GM23248 (cell line): ENCODE results near the gene LBHD2. TPM values are rescaled to one million over a fixed set of nuclear protein-coding genes. Genes with fewer than 3 reads are reported as not detected.

Source experiments
- DNase-seq: peaks from one replicate; pipeline ENCODE4 v3.0.0-alpha.2; 2015
- H2AFZ ChIP-seq: fragments of 200-600 bp; sonication (generic); 2 replicates; pipeline ENCODE4 v1.6.1; 2016; ENCODE audit warnings: antibody characterized with exemption
- H3F3A ChIP-seq: fragments of 200-600 bp; sonication (generic); 2 replicates; pipeline ENCODE4 v1.6.1; 2016; ENCODE audit warnings: mild to moderate bottlenecking, antibody characterized with exemption, mixed run types; ENCODE audit not compliant: insufficient read depth
- H3K27ac ChIP-seq: fragments of 200-600 bp; sonication (generic); 2 replicates; pipeline ENCODE4 v1.5.1; 2016; ENCODE audit warnings: mild to moderate bottlenecking
- H3K27me3 ChIP-seq: fragments of 200-600 bp; sonication (generic); replicated peaks from 2 replicates; pipeline ENCODE4 v1.6.1; 2016; ENCODE audit warnings: mild to moderate bottlenecking; ENCODE audit not compliant: insufficient read depth
- H3K36me3 ChIP-seq: fragments of 200-600 bp; sonication (generic); 2 replicates; pipeline ENCODE4 v1.6.1; 2016; ENCODE audit warnings: low read depth, mild to moderate bottlenecking
- H3K4me1 ChIP-seq: fragments of 200-600 bp; sonication (generic); 2 replicates; pipeline ENCODE4 v1.6.1; 2016; ENCODE audit warnings: mild to moderate bottlenecking; ENCODE audit not compliant: insufficient read depth
- H3K4me2 ChIP-seq: fragments of 200-600 bp; sonication (generic); one replicate; pipeline ENCODE4 v1.6.1; 2016; ENCODE audit warnings: mild to moderate bottlenecking; ENCODE audit not compliant: unreplicated experiment
- H3K4me3 ChIP-seq: fragments of 200-600 bp; sonication (generic); 2 replicates; pipeline ENCODE4 v1.5.1; 2016; ENCODE audit warnings: mild to moderate bottlenecking
- H3K79me2 ChIP-seq: fragments of 200-600 bp; sonication (generic); 2 replicates; pipeline ENCODE4 v1.6.1; 2016; ENCODE audit warnings: mild to moderate bottlenecking; ENCODE audit not compliant: insufficient read depth
- H3K9ac ChIP-seq: fragments of 200-600 bp; sonication (generic); 2 replicates; pipeline ENCODE4 v1.6.1; 2016; ENCODE audit warnings: mild to moderate bottlenecking
- H3K9me2 ChIP-seq: fragments of 200-600 bp; sonication (generic); 2 replicates; pipeline ENCODE4 v1.6.1; 2016; ENCODE audit warnings: mixed run types, mild to moderate bottlenecking, moderate library complexity; ENCODE audit not compliant: insufficient read depth
- H3K9me3 ChIP-seq: fragments of 200-600 bp; sonication (generic); one replicate; pipeline ENCODE4 v1.6.1; 2017; ENCODE audit warnings: low read depth
- H4K20me1 ChIP-seq: fragments of 200-600 bp; sonication (generic); 2 replicates; pipeline ENCODE4 v1.6.0; 2016; ENCODE audit not compliant: insufficient read depth
- EZH2 ChIP-seq: fragments of 200-600 bp; sonication (generic); IDR thresholded peaks from 2 replicates; pipeline ENCODE4 v1.6.1; 2018; ENCODE audit warnings: antibody characterized with exemption, mild to moderate bottlenecking; ENCODE audit not compliant: insufficient read depth, poor library complexity, severe bottlenecking
- EZH2phosphoT487 ChIP-seq: fragments of 200-600 bp; sonication (generic); IDR thresholded peaks from 2 replicates; pipeline ENCODE4 v1.6.1; 2018; ENCODE audit warnings: antibody characterized with exemption, moderate library complexity, mild to moderate bottlenecking, low read depth; ENCODE audit not compliant: insufficient read depth
- WGBS, 2 experiments: methylation state at CpG; one replicate each; pipeline ENCODE4 v1.1.6; 2015 to 2017; ENCODE audit warnings: low lambda C conversion rate in 2 of 2, low coverage in 1 of 2; ENCODE audit errors: missing lambda C conversion rate in 2 of 2; 5-methylcytosine and 5-hydroxymethylcytosine counted together
- in situ Hi-C: fragments of 300-500 bp; cut with MboI; formaldehyde crosslinking; loops from 2 replicates; pipeline ENCODE4 v1.15.0; 2020
- polyA plus RNA-seq: library from polyadenylated mRNA; unstranded; fragments of >200 nt; fragmentation: Nextera tagmentation; extraction: Ambion mirVana; gene quantifications from 2 replicates; pipeline ENCODE4 v1.2.1, GENCODE V29; 2016
- total RNA-seq: library from RNA; depleted of rRNA; stranded (reverse); fragments of >200 nt; shearing (Covaris generic); gene quantifications from 2 replicates; pipeline ENCODE4 v1.2.3, GENCODE V29; 2014

LBHD2 gene
- total and polyA plus RNA-seq, 2 experiments from 2014 or later = not detected

DNA sequence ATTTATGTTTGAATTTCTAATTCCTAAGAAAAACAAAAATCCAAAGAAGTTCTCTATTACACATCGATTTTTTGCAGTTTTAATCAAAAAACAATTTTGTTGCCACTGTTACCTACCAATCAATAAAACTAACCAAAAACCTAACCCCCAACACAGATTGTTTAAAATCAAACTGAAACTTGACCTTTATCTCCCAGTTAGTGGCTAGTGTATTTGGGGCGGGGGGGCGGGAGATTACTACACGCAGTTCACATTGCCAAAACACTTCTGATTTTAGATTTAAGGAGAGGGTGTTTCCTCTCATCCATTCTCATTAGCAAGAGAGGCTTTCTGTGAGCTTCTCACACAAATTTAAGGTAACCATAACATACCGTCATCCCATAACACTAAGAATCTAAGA, 33.1 kb upstream of the LBHD2 start:
- Histone ChIP-seq H3K4me3 (no peak overlapping the region), H3K9ac (no peak overlapping the region), H2AFZ (no peak overlapping the region), H3K4me1 (peaks cover 11% of the 10 kb centered on the region; the same call in 1 of the 2 replicates), H3K36me3 (no peaks in the 10 kb centered on the region; the same call in 1 of the 2 replicates), H3K27ac (no peak overlapping the region), H3K9me2 (no peaks in the 10 kb centered on the region), H3K79me2 (peaks cover 100% of the 10 kb centered on the region), H3K9me3 (no peaks in the 10 kb centered on the region), H3K27me3 (no peaks in the 10 kb centered on the region), H3K4me2 (no peak overlapping the region), H3F3A (peaks cover 18% of the 10 kb centered on the region), H4K20me1 (peaks cover 23% of the 10 kb centered on the region; the same call in 1 of the 2 replicates)
- in situ Hi-C loops = no loop called here
- WGBS, 2 experiments = 92 to 100% methylated on average over 5 of the region's 5 CpGs
- no peak for DNase-seq
- TF ChIP-seq EZH2phosphoT487 (no peak), EZH2 (no peak)

DNA sequence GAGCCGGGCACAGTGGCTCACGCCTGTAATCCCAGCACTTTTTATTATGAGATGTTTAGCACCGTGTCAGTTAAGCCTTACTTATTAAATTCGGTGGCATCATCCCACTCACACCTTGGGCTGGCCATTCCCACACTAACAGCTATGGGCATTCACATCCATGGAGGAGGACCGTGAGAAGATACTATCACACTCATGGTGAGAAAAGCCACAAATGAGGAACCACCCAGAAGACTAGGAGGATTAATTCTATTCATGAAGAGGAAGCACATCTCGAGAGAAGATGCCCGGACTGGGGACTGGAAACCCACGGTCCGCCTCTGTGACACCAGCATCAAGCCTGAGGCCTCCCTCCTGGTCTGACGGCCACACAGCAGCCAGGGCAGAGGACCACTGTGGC, 31.6 kb upstream of the LBHD2 start:
- H3F3A ChIP-seq = peaks cover 22% of the 10 kb centered on the region
- DNase-seq = no peak
- H3K9me2 ChIP-seq = no peaks in the 10 kb centered on the region
- TF ChIP-seq EZH2 (no peak), EZH2phosphoT487 (no peak)
- no peak overlapping the region for H3K27ac ChIP-seq
- no peak overlapping the region for H3K4me2 ChIP-seq
- no peaks in the 10 kb centered on the region for H3K27me3 ChIP-seq
- no peak overlapping the region for H2AFZ ChIP-seq
- no peak overlapping the region for H3K9ac ChIP-seq
- peaks cover 11% of the 10 kb centered on the region; the same call in 1 of the 2 replicates for H3K4me1 ChIP-seq
- peaks cover 17% of the 10 kb centered on the region; the same call in 1 of the 2 replicates for H4K20me1 ChIP-seq
- H3K4me3 ChIP-seq = no peak overlapping the region
- peaks cover 89% of the 10 kb centered on the region for H3K79me2 ChIP-seq
- H3K36me3 ChIP-seq = no peaks in the 10 kb centered on the region; the same call in 1 of the 2 replicates
- WGBS, 2 experiments = 81 to 83% methylated on average over 10 of the region's 10 CpGs
- in situ Hi-C loops = no loop called here
- H3K9me3 ChIP-seq = no peaks in the 10 kb centered on the region

DNA sequence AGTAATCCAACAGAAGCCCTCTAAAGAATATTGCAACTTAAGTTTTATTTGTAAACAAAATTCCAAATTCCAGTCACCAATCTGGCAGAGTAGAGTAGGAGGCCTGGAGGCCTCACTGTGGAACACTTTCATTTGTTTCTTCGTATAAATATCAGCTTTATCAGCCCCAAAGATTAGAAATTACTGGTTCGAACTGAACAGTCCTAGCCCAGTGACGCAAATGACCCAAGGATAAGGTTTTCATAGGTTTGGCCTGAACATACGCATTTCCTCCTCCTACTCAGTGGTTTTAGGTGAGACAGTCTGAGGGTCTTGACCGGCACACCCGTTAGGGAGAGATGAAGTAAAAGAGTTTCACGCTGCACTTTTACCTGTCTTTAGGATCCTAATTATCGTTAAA, 28.3 kb upstream of the LBHD2 start:
- H4K20me1 ChIP-seq = peaks cover 8% of the 10 kb centered on the region; the same call in 1 of the 2 replicates

DNA sequence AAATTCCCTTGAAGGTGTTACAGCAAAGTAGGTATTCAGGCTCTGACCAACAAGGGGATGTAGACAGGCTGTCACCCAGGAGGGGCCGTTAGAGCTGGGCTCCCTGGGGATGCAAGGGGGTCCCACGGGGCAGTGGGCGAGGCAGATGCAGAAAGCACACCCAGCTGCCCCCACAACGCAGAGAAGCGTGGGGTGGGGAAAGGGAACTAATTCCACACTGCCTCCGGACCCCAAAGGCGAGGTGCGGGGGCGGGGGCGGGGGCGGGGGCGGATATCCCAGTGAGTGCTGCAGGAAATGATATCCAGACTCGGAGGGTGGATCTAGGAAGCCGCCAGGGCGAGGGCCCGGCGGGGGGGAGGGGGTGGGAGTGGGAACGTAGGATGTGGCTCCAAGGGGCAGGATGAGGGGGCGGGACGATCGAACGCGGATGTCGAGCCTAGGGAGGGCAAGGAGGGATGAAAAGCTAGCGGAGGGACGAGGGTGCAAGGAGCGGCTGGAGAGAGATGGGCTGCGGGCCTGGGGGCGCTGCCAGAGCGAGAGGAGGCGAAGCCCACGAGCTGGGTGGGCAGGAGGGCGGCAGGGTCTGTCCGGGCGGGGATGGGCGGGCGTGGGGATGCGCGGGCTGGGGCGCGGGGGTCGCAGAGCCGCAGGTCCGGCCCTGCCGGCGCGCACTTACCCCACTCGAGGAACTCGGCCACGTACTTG, 27.5 kb upstream of the LBHD2 start:
- Histone ChIP-seq H3K36me3 (no peaks in the 10 kb centered on the region; the same call in 1 of the 2 replicates), H3F3A (peaks cover 22% of the 10 kb centered on the region), H3K27me3 (no peaks in the 10 kb centered on the region), H3K9me3 (no peaks in the 10 kb centered on the region), H3K79me2 (peaks cover 80% of the 10 kb centered on the region), H3K4me2 (peak overlapping the region; percentile 88), H2AFZ (no peak overlapping the region), H3K27ac (peak overlapping the region; percentile 87), H3K4me1 (peaks cover 19% of the 10 kb centered on the region), H4K20me1 (peaks cover 8% of the 10 kb centered on the region; the same call in 1 of the 2 replicates), H3K9me2 (no peaks in the 10 kb centered on the region), H3K4me3 (peak overlapping the region; percentile 78), H3K9ac (peak overlapping the region; percentile 90)
- in situ Hi-C loops = no loop called here
- TF ChIP-seq EZH2 = no peak
- no peak for TF ChIP-seq EZH2phosphoT487
- peak; percentile 70 for DNase-seq
- 0 to 2% methylated on average over 3 to 45 of the region's 50 CpGs for WGBS, 2 experiments

More for the DNA sequence above, 28.3 kb upstream of the LBHD2 start:
- no peaks in the 10 kb centered on the region for H3K27me3 ChIP-seq
- no peaks in the 10 kb centered on the region for H3K9me3 ChIP-seq
- 35 to 38% methylated on average over 8 of the region's 8 CpGs for WGBS, 2 experiments
- H3K9ac ChIP-seq = peak overlapping the region; percentile 90
- peaks cover 19% of the 10 kb centered on the region for H3K4me1 ChIP-seq
- H3K4me2 ChIP-seq = peak overlapping the region; percentile 88
- H2AFZ ChIP-seq = no peak overlapping the region
- in situ Hi-C loops = no loop called here
- TF ChIP-seq EZH2phosphoT487 (no peak), EZH2 (no peak)
- H3K27ac ChIP-seq = peak overlapping the region; percentile 87
- DNase-seq = peak; percentile 54
- H3F3A ChIP-seq = peaks cover 22% of the 10 kb centered on the region
- H3K36me3 ChIP-seq = no peaks in the 10 kb centered on the region; the same call in 1 of the 2 replicates
- peak overlapping the region; percentile 78 for H3K4me3 ChIP-seq
- H3K9me2 ChIP-seq = no peaks in the 10 kb centered on the region
- peaks cover 84% of the 10 kb centered on the region for H3K79me2 ChIP-seq
